Prostate gland (tissue), 2 donors: Measurements from ENCODE around the gene ARHGAP29. TPM values are rescaled to one million over a fixed set of nuclear protein-coding genes. Genes with fewer than 3 reads are reported as not detected.

Experiments
- DNase-seq: peaks from one replicate; pipeline ENCODE4 v3.0.0-alpha.2; 2019; ENCODE audit warnings: low spot score
- H3K27ac ChIP-seq, 2 donors: fragments of 200-600 bp; sonication (generic); 2 replicates each; pipeline ENCODE4 v1.5.1; 2017 to 2019
- H3K27me3 ChIP-seq: fragments of 200-600 bp; sonication (generic); replicated peaks from 2 replicates; pipeline ENCODE4 v1.5.1; 2019; ENCODE audit not compliant: insufficient read depth
- H3K36me3 ChIP-seq, 2 donors: fragments of 200-600 bp; sonication (generic); 1 replicate in 1 of 2; 2 replicates in 1 of 2; pipeline versions ENCODE4 v1.5.1 to v1.8.1; 2017 to 2019
- H3K4me1 ChIP-seq: fragments of 200-600 bp; sonication (generic); replicated peaks from 2 replicates; pipeline ENCODE4 v1.5.1; 2019
- H3K4me3 ChIP-seq, 2 donors: fragments of 200-600 bp; sonication (generic); 2 replicates each; pipeline ENCODE4 v1.5.1; 2017 to 2019
- H3K9me3 ChIP-seq: fragments of 200-600 bp; sonication (generic); 2 replicates; pipeline ENCODE4 v1.5.1; 2017
- POLR2A ChIP-seq: fragments of 450-650 bp; IDR thresholded peaks from one replicate; pipeline ENCODE4 v1.6.1; 2016; ENCODE audit warnings: antibody characterized with exemption, mild to moderate bottlenecking
- POLR2AphosphoS5 ChIP-seq: sonication (generic); formaldehyde crosslinking; IDR thresholded peaks from one replicate; pipeline ENCODE4 v1.6.1; 2017; ENCODE audit warnings: antibody characterized with exemption
- WGBS: methylation state at CpG from one replicate; pipeline ENCODE4 v1.1.5; 2018; 5-methylcytosine and 5-hydroxymethylcytosine counted together
- intact Hi-C: fragments of 100-400 bp; cut with DNase I; formaldehyde crosslinking; loops from one replicate; pipeline ENCODE4 v1.14.2; 2022
- total RNA-seq, 2 donors: library from RNA; depleted of rRNA; stranded (reverse); fragments of >200 nt; gene quantifications; one replicate each; pipeline ENCODE4 v1.1.0, GENCODE V29; 2016
- TF ChIP-seq, protein P1 (sequence below), 4 experiments: fragments of 200-600 bp in 2 of 4; fragments of 450-650 bp in 2 of 4; sonication (generic) in 2 of 4; IDR thresholded peaks; 1 replicate in 3 of 4; 2 replicates in 1 of 4; pipeline ENCODE4 v1.5.1; 2016 to 2019; ENCODE audit warnings: antibody characterized with exemption in 4 of 4, mild to moderate bottlenecking in 2 of 4, moderate library complexity in 2 of 4

Gene ARHGAP29
- total RNA-seq, 2 donors from 2014 or later = 27.8 to 32.9 TPM

DNA sequence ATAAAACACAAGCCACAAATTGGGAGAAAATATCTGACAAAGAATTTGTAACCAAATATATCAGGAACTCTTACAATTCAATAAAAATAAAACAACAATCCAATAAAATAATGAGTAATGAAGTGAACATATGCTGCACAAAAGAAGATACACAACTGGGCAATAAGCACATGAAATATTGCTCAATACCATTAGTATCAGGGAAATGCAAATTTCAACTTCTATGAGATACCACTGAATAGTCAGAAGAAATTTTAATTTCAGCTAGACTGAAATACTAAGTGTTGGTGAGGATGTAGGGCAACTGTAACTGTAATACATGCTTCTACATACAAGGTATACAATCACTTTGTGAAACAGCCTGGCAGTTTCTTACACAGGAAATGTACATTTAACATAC is 7.4 kb upstream of the ARHGAP29 start:
- TF ChIP-seq POLR2AphosphoS5 (no peak), POLR2A (no peak)
- TF ChIP-seq, protein P1, sequence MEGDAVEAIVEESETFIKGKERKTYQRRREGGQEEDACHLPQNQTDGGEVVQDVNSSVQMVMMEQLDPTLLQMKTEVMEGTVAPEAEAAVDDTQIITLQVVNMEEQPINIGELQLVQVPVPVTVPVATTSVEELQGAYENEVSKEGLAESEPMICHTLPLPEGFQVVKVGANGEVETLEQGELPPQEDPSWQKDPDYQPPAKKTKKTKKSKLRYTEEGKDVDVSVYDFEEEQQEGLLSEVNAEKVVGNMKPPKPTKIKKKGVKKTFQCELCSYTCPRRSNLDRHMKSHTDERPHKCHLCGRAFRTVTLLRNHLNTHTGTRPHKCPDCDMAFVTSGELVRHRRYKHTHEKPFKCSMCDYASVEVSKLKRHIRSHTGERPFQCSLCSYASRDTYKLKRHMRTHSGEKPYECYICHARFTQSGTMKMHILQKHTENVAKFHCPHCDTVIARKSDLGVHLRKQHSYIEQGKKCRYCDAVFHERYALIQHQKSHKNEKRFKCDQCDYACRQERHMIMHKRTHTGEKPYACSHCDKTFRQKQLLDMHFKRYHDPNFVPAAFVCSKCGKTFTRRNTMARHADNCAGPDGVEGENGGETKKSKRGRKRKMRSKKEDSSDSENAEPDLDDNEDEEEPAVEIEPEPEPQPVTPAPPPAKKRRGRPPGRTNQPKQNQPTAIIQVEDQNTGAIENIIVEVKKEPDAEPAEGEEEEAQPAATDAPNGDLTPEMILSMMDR (IDR thresholded peaks at IDR 0.05) = no peak

DNA sequence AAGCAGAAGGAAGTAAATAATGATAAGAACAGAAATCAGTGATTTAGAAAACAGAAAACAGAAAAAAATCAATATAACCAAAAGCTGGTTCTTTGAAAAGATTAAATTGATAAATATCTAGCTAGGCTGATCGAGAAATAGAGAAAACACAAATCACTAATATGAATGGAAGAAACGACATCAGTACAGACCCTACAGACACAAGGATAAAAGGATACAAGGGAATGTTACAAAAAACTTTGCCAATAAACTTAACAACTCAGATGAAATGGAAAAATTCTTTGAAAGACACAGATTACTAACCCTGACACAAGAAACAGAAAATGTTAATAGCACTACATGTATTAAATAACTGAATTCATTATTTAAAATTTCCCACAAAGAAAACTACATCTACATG is 6.3 kb upstream of the ARHGAP29 start:
- DNase-seq = no peak
- Histone ChIP-seq H3K27ac (no peak overlapping the region), H3K4me1 (peaks cover 3% of the 10 kb centered on the region), H3K27me3 (no peaks in the 10 kb centered on the region), H3K36me3 (no peaks in the 10 kb centered on the region), H3K4me3 (no peak overlapping the region), H3K9me3 (no peaks in the 10 kb centered on the region)
- WGBS = 90% methylated on average over 2 of the region's 2 CpGs
- intact Hi-C loops = no loop called here
- TF ChIP-seq, protein P1 (IDR thresholded peaks at IDR 0.05) = no peak
- TF ChIP-seq POLR2AphosphoS5 (no peak), POLR2A (no peak)

More for the DNA sequence above, 7.4 kb upstream of the ARHGAP29 start:
- no peak for DNase-seq
- Histone ChIP-seq H3K27me3 (no peaks in the 10 kb centered on the region), H3K4me1 (peaks cover 3% of the 10 kb centered on the region), H3K27ac (no peak overlapping the region), H3K4me3 (no peak overlapping the region), H3K9me3 (no peaks in the 10 kb centered on the region), H3K36me3 (no peaks in the 10 kb centered on the region)
- intact Hi-C loops = no loop called here

DNA sequence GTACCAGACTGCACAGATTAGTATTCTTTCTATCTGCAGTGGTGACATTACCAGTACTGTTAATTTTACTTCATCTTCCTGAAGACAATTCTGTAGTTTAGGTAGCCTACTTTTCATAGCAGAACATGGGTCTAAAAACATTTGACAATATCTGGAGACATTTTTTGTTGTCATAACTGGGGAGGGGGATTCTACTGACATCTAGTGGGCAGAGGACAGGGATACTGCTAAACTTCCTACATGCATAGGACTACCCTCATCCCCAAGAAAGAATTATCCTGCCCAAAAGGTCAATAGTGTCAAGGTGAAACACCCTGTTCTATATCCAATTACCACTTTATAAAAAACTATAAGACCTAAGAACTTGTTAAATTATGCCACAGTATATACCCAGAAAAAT is 3.4 kb upstream of the ARHGAP29 start:
- no peaks in the 10 kb centered on the region for H3K27me3 ChIP-seq
- no peaks in the 10 kb centered on the region for H3K9me3 ChIP-seq
- intact Hi-C loops = no loop called here
- no peak overlapping the region for H3K4me3 ChIP-seq
- no peaks in the 10 kb centered on the region for H3K4me1 ChIP-seq
- no peaks in the 10 kb centered on the region for H3K36me3 ChIP-seq
- no peak overlapping the region for H3K27ac ChIP-seq
- no peak for DNase-seq
- TF ChIP-seq POLR2A = no peak
- TF ChIP-seq, protein P1 (IDR thresholded peaks at IDR 0.05) = peak in 1 of 4 experiments; percentile 18

DNA sequence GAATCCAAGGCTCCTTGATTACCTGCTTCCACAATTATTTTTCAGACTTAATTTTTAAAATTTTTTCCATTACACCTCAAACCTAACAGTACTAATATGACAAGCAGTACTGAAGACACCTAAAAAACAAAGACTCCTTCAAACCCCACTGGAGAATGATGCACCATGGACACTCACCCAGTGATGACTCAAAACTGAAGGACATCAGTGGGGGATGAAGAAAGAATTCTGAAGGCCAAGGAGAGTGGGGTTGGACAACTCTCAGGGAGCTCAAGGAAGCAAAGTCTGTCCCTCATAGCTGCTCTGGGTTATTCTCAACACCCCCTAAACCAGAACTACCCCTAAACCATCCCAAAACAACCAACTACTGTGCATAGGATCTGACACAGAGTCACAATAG is 2.4 kb upstream of the ARHGAP29 start:
- no peak overlapping the region for H3K27ac ChIP-seq
- no peaks in the 10 kb centered on the region for H3K36me3 ChIP-seq
- no peaks in the 10 kb centered on the region for H3K9me3 ChIP-seq
- TF ChIP-seq POLR2A (no peak), POLR2AphosphoS5 (no peak)
- TF ChIP-seq, protein P1 (IDR thresholded peaks at IDR 0.05) = no peak
- peaks cover 3% of the 10 kb centered on the region for H3K4me1 ChIP-seq
- no peaks in the 10 kb centered on the region for H3K27me3 ChIP-seq
- intact Hi-C loops = loop anchor here (5.0 to 10.0 kb wide), 3 partner anchors 88 to 177 kb away; no protein-coding TSS in a partner anchor
- no peak for DNase-seq
- no peak overlapping the region for H3K4me3 ChIP-seq

DNA sequence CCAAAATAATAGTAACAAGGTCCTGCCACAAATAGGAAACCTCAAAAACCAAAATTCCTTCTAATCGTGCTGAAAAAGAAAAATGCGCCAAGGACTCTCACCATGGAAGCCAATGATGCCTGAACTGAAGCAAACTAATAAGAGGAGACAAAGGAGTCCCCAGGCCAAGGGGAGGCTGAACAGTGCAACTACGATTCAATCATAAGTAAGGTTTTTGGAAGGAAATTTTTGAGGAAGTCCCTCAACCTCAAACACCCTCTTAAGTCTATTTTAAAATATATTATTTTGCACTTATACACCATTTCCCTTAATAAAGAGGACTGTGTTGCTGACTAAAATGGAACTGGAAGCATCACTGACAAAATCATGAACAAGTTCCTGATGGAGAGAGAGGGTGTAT is 1.7 kb upstream of the ARHGAP29 start:
- no peak overlapping the region for H3K4me3 ChIP-seq
- no peak for DNase-seq
- H3K4me1 ChIP-seq = peaks cover 3% of the 10 kb centered on the region
- H3K9me3 ChIP-seq = no peaks in the 10 kb centered on the region
- intact Hi-C loops = loop anchor here (5.0 to 10.0 kb wide), 3 partner anchors 88 to 177 kb away; no protein-coding TSS in a partner anchor
- TF ChIP-seq POLR2AphosphoS5 = no peak
- no peak for TF ChIP-seq POLR2A
- TF ChIP-seq, protein P1 (IDR thresholded peaks at IDR 0.05) = no peak
- H3K27ac ChIP-seq = no peak overlapping the region
- no peaks in the 10 kb centered on the region for H3K36me3 ChIP-seq
- WGBS = 83% methylated on average over 3 of the region's 3 CpGs
- H3K27me3 ChIP-seq = no peaks in the 10 kb centered on the region
